Caco-2 (cell line): Measurements from ENCODE around the gene APIP. TPM values are rescaled to one million over a fixed set of nuclear protein-coding genes. Genes with fewer than 3 reads are reported as not detected.

Experiments
- BruUV-seq: library from RNA; stranded (reverse); fragments of 400-500 nt; replicated peaks from 2 replicates; lab custom pipeline; 2021; lab: Mats Ljungman, UMichigan
- CTCF ChIA-PET: fragments of 300-600 bp; sonication (Branson Sonifier 250); formaldehyde crosslinking; loops from one replicate; lab custom pipeline; 2022; ENCODE audit warnings: antibody characterized with exemption; lab: Charles Lee
- POLR2A ChIA-PET: fragments of 300-600 bp; sonication (Branson Sonifier 250); formaldehyde crosslinking; loops from one replicate; lab custom pipeline; 2022; ENCODE audit warnings: antibody characterized with exemption; lab: Charles Lee
- DNase-seq, 2 experiments: peaks; one replicate each; pipeline versions ENCODE4 v3.0.0 to v3.0.0-alpha.2; 2020 to 2022
- H3K27me3 ChIP-seq: replicated peaks from 2 replicates; pipeline ENCODE4 v1.6.0; 2011; ENCODE audit warnings: low read length; ENCODE audit not compliant: control insufficient read depth, insufficient read depth
- H3K36me3 ChIP-seq: 2 replicates; pipeline ENCODE4 v1.5.1; 2011; ENCODE audit warnings: low read length; ENCODE audit not compliant: control insufficient read depth, insufficient read depth
- H3K4me1 ChIP-seq: fragments of 250-450 bp; sonication (Bioruptor Pico); 2 replicates; pipeline ENCODE4 v1.5.1; 2020; ENCODE audit warnings: mild to moderate bottlenecking
- H3K4me3 ChIP-seq: 2 replicates; pipeline ENCODE4 v1.5.1; 2011; ENCODE audit warnings: low read depth, mild to moderate bottlenecking, control low read depth, low read length
- H3K9me3 ChIP-seq: fragments of 250-450 bp; sonication (Bioruptor Pico); 2 replicates; pipeline ENCODE4 v1.5.1; 2020; ENCODE audit warnings: mild to moderate bottlenecking, moderate library complexity
- H3K27ac Mint-ChIP-seq: one replicate; pipeline ENCODE4 v1.8.0; 2022; ENCODE audit warnings: mixed read lengths; ENCODE audit not compliant: unreplicated experiment
- H3K27me3 Mint-ChIP-seq: one replicate; pipeline ENCODE4 v1.8.0; 2022; ENCODE audit warnings: mixed read lengths; ENCODE audit not compliant: insufficient read depth, unreplicated experiment
- H3K36me3 Mint-ChIP-seq: one replicate; pipeline ENCODE4 v1.8.0; 2022; ENCODE audit warnings: mild to moderate bottlenecking, mixed read lengths; ENCODE audit not compliant: insufficient read depth, unreplicated experiment
- H3K4me1 Mint-ChIP-seq: one replicate; pipeline ENCODE4 v1.8.0; 2022; ENCODE audit warnings: low read depth, mixed read lengths; ENCODE audit not compliant: unreplicated experiment
- H3K4me3 Mint-ChIP-seq: one replicate; pipeline ENCODE4 v1.8.0; 2022; ENCODE audit warnings: mild to moderate bottlenecking, moderate library complexity, mixed read lengths; ENCODE audit not compliant: unreplicated experiment
- H3K9me3 Mint-ChIP-seq: one replicate; pipeline ENCODE4 v1.8.0; 2022; ENCODE audit warnings: mixed read lengths; ENCODE audit not compliant: unreplicated experiment
- intact Hi-C: fragments of 100-400 bp; cut with micrococcal nuclease; formaldehyde crosslinking; loops from one replicate; pipeline ENCODE4 v1.10.0; 2022; ENCODE audit not compliant: unreplicated experiment
- total RNA-seq: library from RNA; stranded (reverse); gene quantifications from 2 replicates; pipeline ENCODE4 v1.2.3, GENCODE V29; 2022
- TF ChIP-seq, protein P1 (sequence below), 2 experiments: fragments of 200-600 bp in 1 of 2; IDR thresholded peaks; 1 replicate in 1 of 2; 2 replicates in 1 of 2; pipeline versions ENCODE4 v1.5.1 to v1.8.0; 2011 to 2022; ENCODE audit warnings: antibody characterized with exemption in 1 of 2, control low read depth in 1 of 2, inconsistent platforms in 1 of 2, low read depth in 1 of 2, low read length in 1 of 2, mild to moderate bottlenecking in 1 of 2, moderate library complexity in 1 of 2; ENCODE audit not compliant: insufficient read depth in 1 of 2, severe bottlenecking in 1 of 2, unreplicated experiment in 1 of 2

Gene APIP
- total RNA-seq, 1 experiment from 2014 or later, result 19.8 TPM

DNA sequence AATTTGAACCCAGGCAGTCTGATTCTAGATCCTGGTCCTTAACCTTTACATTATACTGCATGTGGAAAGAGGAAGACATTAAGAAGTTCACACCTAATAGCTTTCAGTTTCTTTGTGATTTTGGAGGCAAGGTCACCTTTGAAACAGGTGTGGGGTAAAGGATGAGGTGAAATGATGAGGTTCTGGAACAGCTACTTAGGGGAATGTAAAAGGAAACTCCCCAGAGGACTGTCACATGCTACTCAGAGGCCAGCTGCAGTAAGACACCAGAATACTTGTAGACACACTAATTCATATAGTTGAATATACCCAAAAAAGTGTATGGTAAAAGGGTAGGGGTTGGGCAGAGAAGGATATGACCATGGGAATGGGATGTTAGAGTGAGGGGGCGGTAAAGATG lies 5.4 kb downstream of the APIP start:
- no peaks in the 10 kb centered on the region for H3K9me3 ChIP-seq
- DNase-seq, result no peak
- BruUV-seq, result no TSS peak
- CTCF ChIA-PET, result no interaction called here
- H3K4me1 ChIP-seq, result 0 out of 2 replicates have a peak, but pooled peaks cover 3% of the 10 kb centered on the region
- intact Hi-C loops, result no loop called here
- Mint-ChIP-seq H3K9me3 (no peaks in the 10 kb centered on the region), H3K27ac (no peak overlapping the region), H3K36me3 (no peaks in the 10 kb centered on the region), H3K27me3 (no peaks in the 10 kb centered on the region), H3K4me3 (no peak overlapping the region), H3K4me1 (no peaks in the 10 kb centered on the region)
- H3K36me3 ChIP-seq, result no peaks in the 10 kb centered on the region
- no peak overlapping the region for H3K4me3 ChIP-seq
- no peaks in the 10 kb centered on the region for H3K27me3 ChIP-seq
- POLR2A ChIA-PET, result no interaction called here
- TF ChIP-seq, protein P1, sequence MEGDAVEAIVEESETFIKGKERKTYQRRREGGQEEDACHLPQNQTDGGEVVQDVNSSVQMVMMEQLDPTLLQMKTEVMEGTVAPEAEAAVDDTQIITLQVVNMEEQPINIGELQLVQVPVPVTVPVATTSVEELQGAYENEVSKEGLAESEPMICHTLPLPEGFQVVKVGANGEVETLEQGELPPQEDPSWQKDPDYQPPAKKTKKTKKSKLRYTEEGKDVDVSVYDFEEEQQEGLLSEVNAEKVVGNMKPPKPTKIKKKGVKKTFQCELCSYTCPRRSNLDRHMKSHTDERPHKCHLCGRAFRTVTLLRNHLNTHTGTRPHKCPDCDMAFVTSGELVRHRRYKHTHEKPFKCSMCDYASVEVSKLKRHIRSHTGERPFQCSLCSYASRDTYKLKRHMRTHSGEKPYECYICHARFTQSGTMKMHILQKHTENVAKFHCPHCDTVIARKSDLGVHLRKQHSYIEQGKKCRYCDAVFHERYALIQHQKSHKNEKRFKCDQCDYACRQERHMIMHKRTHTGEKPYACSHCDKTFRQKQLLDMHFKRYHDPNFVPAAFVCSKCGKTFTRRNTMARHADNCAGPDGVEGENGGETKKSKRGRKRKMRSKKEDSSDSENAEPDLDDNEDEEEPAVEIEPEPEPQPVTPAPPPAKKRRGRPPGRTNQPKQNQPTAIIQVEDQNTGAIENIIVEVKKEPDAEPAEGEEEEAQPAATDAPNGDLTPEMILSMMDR (IDR thresholded peaks at IDR 0.05; ENCODE audit: insufficient read depth in 1 of 2, low read depth in 1 of 2, low read length in 1 of 2, severe bottlenecking in 1 of 2, unreplicated experiment in 1 of 2), result no peak

DNA sequence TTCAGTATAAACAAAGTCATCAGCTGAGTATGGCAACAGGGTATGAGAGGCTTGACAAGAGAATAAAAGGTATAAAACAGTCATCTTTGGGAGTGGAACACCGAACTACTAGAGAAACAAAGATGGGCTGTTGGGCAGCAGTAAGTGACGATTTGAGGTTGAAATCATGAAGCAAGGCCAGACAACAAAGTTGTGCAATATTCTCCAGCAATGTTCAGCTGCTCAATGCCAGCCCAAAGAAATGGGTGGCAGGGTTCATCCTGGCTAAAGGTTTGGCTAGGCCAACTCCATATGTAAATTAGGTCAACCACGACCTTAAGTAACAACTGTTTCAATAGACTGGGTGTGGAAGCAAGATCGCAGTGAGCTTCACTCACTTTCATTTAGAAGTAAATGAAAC lies 6.2 kb downstream of the APIP start:
- H3K9me3 ChIP-seq, result no peaks in the 10 kb centered on the region
- CTCF ChIA-PET, result no interaction called here
- H3K36me3 Mint-ChIP-seq, result no peaks in the 10 kb centered on the region
- no peaks in the 10 kb centered on the region for H3K27me3 Mint-ChIP-seq
- H3K4me3 ChIP-seq, result no peak overlapping the region
- no peaks in the 10 kb centered on the region for H3K27me3 ChIP-seq
- no TSS peak for BruUV-seq
- no peaks in the 10 kb centered on the region for H3K9me3 Mint-ChIP-seq
- no peak overlapping the region for H3K27ac Mint-ChIP-seq
- POLR2A ChIA-PET, result no interaction called here
- TF ChIP-seq, protein P1 (IDR thresholded peaks at IDR 0.05; ENCODE audit: insufficient read depth in 1 of 2, low read depth in 1 of 2, low read length in 1 of 2, severe bottlenecking in 1 of 2, unreplicated experiment in 1 of 2), result no peak
- no peaks in the 10 kb centered on the region for H3K4me1 Mint-ChIP-seq
- no peak overlapping the region for H3K4me3 Mint-ChIP-seq
- H3K36me3 ChIP-seq, result no peaks in the 10 kb centered on the region
- H3K4me1 ChIP-seq, result no peaks in the 10 kb centered on the region
- no peak for DNase-seq
- intact Hi-C loops, result no loop called here

DNA sequence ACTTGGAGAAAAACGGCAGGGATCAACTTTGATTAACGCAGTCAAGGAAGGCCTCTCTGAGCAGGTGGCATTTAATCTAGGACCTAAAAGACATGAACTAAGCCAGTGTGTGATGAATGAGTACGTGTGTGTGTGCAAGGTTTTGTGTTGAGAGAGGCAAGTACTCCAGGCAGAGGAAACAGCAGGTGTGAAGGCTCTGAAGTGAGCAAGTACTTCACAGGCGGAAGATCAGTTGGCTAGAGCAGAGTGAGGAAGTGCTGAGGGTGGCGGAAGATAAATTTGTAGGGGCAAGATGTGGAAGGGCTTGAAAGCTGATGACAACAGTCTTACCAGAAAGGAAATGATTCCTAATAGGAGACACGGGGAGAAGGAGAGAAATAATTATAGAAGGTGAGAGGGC lies 6.8 kb downstream of the APIP start:
- Mint-ChIP-seq H3K27ac (no peak overlapping the region), H3K9me3 (no peaks in the 10 kb centered on the region), H3K27me3 (no peaks in the 10 kb centered on the region), H3K4me1 (no peaks in the 10 kb centered on the region), H3K4me3 (no peak overlapping the region), H3K36me3 (no peaks in the 10 kb centered on the region)
- POLR2A ChIA-PET, result no interaction called here
- Histone ChIP-seq H3K4me3 (no peak overlapping the region), H3K4me1 (no peaks in the 10 kb centered on the region), H3K9me3 (no peaks in the 10 kb centered on the region), H3K36me3 (no peaks in the 10 kb centered on the region), H3K27me3 (no peaks in the 10 kb centered on the region)
- TF ChIP-seq, protein P1 (IDR thresholded peaks at IDR 0.05; ENCODE audit: insufficient read depth in 1 of 2, low read depth in 1 of 2, low read length in 1 of 2, severe bottlenecking in 1 of 2, unreplicated experiment in 1 of 2), result no peak
- intact Hi-C loops, result no loop called here
- CTCF ChIA-PET, result no interaction called here
- DNase-seq, result no peak
- BruUV-seq, result no TSS peak
